ENCODE results near the gene MED15.
"Not testable (repeated sequence)": the region's sequence is repeated elsewhere in the genome, so short reads cannot be mapped to it uniquely, and the experiment has no call there.

GRCh38 chr22:20475569-20475968 is 31.8 kb upstream of the MED15 start:
- TF ChIP-seq CTCF (conservative IDR thresholded peaks at IDR 0.05); EZH2 (IDR thresholded peaks at IDR 0.05; ENCODE audit: low read depth): not testable (repeated sequence)

All from PC-9 (cell line).